Upper lobe of left lung (tissue), 4 donors: ENCODE data around the gene PIKFYVE.

Experiments
- CTCF ChIP-seq, 6 experiments: fragments of 450-650 bp in 4 of 6; fragments of 200-600 bp in 2 of 6; sonication (generic) in 2 of 6; IDR thresholded peaks; one replicate each; pipeline ENCODE4 v1.5.1; 2016 to 2019; ENCODE audit warnings: antibody characterized with exemption in 6 of 6
- EP300 ChIP-seq, 4 donors: sonication (generic); formaldehyde crosslinking; IDR thresholded peaks; one replicate each; pipeline ENCODE4 v1.5.1; 2017; ENCODE audit warnings: antibody characterized with exemption in 4 of 4, control low read depth in 2 of 4
- POLR2A ChIP-seq, 4 donors: fragments of 450-650 bp; IDR thresholded peaks; one replicate each; pipeline ENCODE4 v1.5.1; 2016 to 2017; ENCODE audit warnings: antibody characterized with exemption in 4 of 4, mild to moderate bottlenecking in 2 of 4
- POLR2AphosphoS5 ChIP-seq, 2 donors: sonication (generic); formaldehyde crosslinking; IDR thresholded peaks; one replicate each; pipeline ENCODE4 v1.5.1; 2017; ENCODE audit warnings: antibody characterized with exemption in 2 of 2

GRCh38 chr2:208274748-208275147 lies 8.7 kb downstream of the PIKFYVE start:
- no peak for TF ChIP-seq CTCF (IDR thresholded peaks at IDR 0.05)
- TF ChIP-seq EP300 (IDR thresholded peaks at IDR 0.05), result no peak
- TF ChIP-seq POLR2A (IDR thresholded peaks at IDR 0.05), result no peak
- TF ChIP-seq POLR2AphosphoS5 (IDR thresholded peaks at IDR 0.05), result no peak
